HG03442 (cell line): ENCODE results near the gene SMCO4.
"Not testable (repeated sequence)": the region's sequence is repeated elsewhere in the genome, so short reads cannot be mapped to it uniquely, and the experiment has no call there.

ENCODE experiments used
- ATAC-seq: cut with Tn5 transposase; IDR thresholded peaks from one replicate; pipeline ENCODE4 v1.9.1; 2021; ENCODE audit warnings: mild to moderate bottlenecking, moderate library complexity; ENCODE audit not compliant: unreplicated experiment

Gene SMCO4

DNA sequence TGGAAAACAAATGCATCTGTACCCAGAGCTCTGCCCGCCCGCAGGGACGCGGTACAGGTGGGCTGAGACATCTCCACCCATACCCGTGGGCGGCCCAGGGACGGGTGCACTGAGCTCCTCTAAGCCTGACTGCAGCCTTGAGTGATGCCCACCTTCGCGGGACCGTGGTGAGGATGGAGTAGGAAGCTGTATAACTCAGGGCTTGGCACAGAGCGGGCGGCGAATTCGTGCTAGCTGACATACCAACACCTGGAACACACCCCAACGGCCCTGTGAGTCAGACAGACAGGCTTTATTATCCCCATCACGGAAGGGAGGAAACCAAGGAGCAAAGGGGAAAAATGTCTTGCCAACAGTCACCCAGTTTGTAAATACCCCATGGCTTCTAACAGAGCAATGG lies 61.9 kb downstream of the SMCO4 start:
- no peak for ATAC-seq

DNA sequence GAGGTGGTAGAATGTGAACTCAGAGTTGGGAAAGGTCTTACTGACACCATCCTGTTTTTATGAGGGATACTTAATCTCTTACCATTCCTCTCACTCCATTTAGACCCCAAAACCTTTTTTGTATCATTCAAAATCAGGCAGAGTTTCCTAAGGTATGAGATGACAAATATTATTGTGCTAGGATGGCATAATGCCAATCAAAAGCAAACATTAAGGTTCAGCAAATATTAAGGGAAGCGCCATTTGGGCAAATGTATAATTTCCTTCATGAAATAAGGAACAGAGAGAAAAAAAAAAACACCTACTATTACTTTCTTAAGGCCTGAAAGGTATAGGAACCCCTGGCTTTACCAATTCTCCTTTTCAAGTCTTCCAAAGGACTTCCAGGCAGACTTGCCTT lies 62.4 kb downstream of the SMCO4 start:
- no peak for ATAC-seq

DNA sequence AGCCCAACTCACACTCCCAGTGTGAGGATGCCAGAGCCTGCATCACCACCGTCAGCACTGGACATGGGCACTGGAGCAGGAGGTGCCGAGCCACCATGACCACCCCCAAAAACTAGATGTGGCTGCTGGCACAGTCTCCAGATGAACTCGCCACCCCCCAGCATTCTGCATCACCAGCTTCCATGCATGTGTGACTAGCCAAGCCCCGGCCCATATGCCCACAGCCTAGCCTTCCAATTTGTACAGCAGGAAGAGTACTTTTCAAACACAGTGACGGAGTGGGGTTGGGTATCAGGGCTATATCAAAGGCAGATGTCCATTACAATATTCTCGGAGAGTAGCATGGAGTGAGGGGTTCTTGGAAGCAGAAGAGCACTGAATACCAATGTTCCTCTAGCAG lies 62.9 kb downstream of the SMCO4 start:
- no peak for ATAC-seq

DNA sequence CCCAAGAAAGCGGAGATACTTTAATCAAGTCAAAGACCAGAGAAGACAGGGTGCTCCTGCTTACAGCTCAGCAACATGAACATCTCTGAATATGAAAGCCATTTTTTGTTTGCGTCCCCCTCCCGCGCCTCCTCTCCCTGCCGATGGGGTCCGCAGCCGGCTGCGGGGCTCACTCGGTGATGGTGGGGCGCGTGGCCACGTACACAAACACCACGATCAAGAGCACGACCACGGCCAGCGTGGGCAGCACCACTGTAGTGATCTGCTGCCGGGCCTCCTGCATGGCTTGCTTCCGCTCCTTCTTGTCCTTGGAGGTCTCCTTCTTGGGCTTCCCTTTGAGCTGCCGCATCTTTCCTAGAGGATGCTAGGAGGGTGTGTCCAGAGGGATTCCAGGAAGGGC lies 64.3 kb downstream of the SMCO4 start:
- no peak for ATAC-seq

DNA sequence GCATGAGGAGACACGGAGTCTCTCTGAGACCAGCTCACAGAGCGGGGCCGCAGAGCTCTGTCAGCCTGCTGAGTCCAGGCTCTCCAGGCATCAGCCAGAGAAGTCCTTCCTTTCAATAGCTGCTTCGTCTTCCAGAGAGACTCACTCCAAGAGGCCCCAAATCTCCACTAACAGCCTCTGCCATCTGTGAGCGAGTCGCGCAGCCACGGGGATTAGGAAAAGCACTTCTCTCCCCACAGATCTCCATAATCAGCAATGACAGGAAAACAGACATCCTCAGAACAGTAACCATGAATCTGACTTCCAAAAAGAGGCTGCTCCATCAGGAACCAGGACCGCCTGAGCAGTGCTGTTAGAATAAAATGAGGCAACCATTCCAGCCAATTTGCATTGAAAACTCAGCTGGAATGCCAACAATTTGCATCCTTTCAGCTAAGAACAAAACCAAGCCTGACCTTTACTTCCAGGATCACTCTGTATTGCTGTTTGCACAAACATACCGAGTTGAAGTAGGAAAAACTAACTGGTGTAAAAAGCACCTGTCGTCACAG lies 65.4 kb downstream of the SMCO4 start:
- no peak for ATAC-seq

DNA sequence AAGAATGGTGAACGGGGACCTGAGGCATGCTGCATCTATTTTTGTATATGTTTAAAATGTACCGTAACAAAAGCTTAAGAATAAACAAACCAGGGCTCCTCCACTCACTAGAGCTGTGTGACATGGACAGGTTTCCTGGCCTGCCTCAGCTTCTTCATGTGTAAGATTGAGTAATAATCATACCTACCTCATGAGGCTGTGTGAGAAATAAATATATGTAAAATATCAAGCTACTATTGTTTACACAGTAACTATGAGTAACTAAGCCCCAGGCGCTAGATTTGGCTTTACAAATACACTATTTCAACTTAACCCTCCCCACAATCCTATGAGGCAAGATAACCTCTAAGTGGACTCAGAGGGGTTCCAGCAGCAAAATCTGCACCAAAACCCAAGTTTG lies 66.4 kb downstream of the SMCO4 start:
- no peak for ATAC-seq

DNA sequence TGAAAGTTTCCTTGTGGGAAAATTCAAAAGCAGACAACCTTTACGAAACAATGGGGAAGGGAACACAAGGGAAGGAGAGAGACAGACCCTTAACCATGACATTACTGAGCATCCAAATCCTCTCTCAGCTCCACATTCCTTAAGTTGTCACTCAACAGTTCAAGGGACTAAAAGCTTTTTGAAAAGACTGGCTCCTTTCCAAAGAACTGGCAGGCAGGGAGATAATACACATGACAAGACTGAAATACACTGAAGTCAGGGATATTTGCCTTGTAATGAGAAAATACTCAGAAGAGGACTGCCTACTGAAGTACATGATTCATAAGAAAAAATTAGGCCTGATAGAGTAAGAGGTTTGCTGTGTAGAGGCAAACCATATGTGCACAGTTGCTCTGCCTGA lies 69.1 kb downstream of the SMCO4 start:
- ATAC-seq, result no peak

DNA sequence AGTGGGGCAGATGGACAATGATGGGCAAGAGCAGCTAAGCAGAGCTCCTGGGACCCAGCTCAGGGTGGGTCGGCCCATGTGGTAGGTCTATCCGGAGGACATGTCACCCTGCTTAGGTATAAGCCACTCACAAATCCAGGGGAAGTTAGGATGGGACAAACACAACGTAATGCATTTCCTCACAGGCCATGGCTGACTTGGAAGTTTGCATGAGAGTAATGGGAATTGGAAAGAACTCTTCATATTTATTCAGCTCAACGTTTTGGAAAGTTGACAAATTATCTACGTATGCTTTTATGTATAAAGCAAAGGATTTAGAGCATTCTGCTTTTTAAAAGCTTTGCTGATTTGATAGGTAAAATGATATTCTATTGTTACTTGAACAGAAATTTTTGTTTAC lies 74.9 kb downstream of the SMCO4 start:
- ATAC-seq, result no peak

DNA sequence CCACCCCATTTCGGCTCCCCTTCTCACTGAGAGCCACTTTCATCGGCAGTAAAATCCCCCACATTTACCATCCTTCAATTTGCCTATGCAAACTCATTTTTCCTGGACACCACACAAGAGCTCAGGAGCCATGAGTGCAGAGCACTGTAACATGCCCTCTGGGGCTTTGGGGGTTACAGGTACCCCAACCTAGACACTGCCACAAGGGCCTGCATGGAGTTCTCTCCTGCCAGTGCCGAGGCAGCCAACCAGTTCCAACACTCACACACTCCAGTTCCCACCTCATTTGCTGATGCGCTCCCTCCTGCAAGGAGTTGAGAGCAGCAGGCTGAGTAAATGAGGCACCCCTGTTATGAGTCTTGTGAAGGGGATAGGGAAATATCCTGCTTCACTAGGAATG lies 76.1 kb downstream of the SMCO4 start:
- no peak for ATAC-seq

DNA sequence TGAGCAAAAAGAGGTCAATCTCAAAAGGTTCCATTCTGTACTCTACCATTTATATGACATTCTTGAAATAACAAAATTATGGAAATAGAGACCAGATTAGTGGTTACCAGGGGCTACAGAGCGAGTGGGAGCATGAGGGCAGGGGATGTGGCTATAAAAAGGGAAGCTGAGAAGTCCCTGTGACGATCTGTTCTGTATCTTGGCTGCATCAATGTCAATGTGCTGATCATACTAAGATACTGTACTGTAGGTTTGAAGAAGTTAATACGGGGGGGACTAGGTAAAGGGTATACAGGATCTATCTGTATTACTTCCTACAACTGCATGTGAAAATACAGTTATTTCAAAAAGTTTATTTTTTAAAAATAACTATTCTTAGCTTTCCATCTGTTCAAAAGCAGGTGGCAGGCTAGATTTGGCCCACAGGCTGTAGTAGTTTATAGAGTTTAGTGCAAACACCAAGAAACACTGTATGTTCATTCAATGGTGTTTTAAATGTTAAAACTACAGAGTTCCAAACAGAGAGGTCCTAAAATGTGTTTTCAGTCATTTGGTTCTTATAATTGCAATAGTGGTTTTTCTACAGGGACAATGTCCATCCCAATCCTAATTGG lies 78.2 kb downstream of the SMCO4 start:
- ATAC-seq, result no peak

DNA sequence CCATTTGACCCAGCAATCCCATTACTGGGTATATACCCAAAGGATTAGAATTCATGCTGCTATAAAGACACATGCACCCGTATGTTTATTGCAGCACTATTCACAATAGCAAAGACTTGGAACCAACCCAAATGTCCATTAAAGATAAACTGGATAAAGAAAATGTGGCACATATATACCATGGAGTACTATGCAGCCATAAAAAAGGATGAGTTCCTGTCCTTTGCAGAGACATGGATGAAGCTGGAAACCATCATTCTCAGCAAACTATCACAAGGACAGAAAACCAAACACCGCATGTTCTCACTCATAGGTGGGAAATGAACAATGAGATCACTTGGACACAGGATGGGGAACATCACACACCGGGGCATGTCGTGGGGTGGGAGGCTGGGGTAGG lies 79.5 kb downstream of the SMCO4 start:
- not testable (repeated sequence) for ATAC-seq

DNA sequence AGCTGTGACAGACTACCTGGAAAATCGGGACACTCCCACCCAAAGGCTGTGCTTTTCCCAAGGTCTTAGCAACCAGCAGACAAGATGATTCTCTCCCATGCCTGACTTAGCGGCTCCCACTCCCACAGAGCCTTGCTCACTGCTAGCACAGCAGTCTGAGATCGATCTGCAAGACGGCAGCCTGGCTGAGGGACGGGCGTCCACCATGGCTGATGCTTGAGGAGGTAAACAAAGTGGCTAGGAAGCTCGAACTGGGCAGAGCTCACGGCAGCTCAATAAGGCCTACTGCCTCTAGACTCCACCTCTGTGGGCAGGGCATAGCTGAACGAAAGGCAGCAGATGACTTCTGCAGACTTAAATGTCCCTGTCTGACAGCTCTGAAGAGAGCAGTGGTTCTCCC lies 84.9 kb downstream of the SMCO4 start:
- ATAC-seq, result no peak

DNA sequence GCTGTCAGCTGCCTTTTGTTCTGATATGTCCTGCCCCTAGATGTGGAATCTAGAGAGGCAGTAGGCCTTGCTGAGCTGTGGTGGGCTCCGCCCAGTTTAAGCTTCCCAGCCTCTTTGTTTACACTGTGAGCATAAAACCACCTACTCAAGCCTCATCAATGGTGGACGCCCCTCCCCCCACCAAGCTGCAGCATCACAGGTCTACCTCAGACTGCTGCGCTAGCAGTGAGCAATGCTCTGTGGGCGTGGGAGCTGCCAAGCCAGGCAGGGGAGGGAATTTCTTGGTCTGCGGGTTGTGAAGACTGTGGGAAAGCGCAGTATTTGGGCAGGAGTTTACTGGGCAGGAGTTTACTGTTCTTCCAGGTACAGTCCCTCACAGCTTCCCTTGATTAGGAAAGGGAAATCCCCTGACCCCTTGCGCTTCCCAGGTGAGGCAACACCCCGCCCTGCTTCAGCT lies 98.5 kb downstream of the SMCO4 start:
- ATAC-seq, result no peak

DNA sequence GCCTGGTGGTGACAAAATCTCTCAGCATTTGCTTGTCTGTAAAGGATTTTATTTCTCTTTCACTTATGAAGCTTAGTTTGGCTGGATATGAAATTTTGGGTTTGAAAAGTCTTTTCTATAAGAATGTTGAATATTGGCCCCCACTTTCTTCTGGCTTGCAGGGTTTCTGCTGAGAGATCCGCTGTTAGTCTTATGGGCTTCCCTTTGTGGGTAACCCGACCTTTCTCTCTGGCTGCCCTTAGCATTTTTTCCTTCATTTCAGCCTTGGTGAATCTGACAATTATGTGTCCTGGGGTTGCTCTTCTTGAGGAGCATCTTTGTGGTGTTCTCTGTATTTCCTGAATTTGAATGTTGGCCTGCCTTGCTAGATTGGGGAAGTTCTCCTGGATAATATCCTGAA lies 100.0 kb downstream of the SMCO4 start:
- ATAC-seq, result not testable (repeated sequence)

DNA sequence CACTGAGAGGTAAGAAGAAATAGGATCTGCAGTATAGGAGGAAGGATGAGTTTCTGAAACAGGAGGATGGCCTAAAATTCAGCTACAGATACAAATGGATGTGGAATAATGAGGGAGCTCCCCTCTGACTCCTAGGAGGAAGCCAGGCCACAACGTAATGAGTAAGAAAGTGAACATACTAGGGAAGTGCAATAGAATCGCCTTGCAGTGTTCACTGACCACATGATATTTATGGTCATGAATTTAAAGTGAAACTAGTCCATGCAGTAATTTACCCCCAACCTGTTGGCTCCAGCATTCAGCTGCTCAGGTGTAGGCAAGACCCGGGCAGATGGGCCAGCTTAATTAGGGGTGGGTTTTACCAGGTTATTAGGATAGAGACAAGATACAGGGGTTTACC lies 110.9 kb downstream of the SMCO4 start:
- ATAC-seq, result no peak
